Measurements from ENCODE around the gene S100A4.
"Not testable (repeated sequence)": the region's sequence is repeated elsewhere in the genome, so short reads cannot be mapped to it uniquely, and the experiment has no call there.

Gene S100A4

GRCh38 chr1:153532181-153532580 is 13.4 kb downstream of the S100A4 start:
- DNase-seq = peak; percentile 22

- DNase-seq = no peak
These were observed 14.0 kb downstream of the S100A4 start for GRCh38 chr1:153531638-153532037.

GRCh38 chr1:153527683-153528040 is 17.9 kb downstream of the S100A4 start:
- no peak for DNase-seq

- DNase-seq = no peak
These were observed 18.5 kb downstream of the S100A4 start for GRCh38 chr1:153527023-153527682.

DNA sequence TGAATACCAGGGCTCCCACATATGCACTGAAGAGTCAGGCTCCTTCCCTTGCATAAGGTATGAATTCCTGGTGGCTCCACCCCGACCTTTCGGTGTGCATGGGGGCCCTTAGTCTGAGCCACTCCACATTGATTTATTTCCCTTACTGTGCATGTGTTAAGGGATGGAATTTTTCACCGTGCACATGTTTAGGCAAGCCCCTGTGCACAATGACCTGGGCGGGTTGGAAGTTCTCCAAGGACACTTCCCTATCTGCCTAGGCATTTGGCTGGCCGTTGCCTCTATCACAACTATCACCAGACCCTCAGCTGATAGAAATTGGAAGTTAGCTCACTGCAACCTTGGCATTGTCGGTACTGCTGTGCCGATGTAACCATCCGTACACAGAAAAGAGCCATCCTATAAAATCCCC is 19.5 kb downstream of the S100A4 start:
- no peak for DNase-seq

- no peak for DNase-seq
These were observed 20.4 kb downstream of the S100A4 start for GRCh38 chr1:153525088-153525728.

- DNase-seq = not testable (repeated sequence)
These were observed 23.1 kb downstream of the S100A4 start for GRCh38 chr1:153522353-153523048.

DNA sequence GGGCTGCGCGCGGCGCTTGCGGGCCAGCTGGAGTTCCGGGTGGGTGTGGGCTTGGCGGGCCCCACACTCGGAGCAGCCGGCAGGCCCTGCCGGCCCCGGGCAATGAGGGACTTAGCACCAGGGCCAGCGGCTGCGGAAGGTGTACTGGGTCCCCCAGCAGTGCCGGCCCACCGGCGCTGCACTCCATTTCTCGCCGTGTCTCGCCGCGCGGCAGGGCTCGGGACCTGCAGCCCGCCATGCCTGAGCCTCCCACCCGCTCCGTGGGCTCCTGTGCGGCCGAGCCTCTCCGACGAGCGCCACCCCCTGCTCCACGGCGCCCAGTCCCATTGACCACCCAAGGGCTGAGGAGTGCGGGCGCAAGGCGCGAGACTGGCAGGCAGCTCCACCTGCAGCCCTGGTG is 23.8 kb downstream of the S100A4 start:
- DNase-seq = not testable (repeated sequence)

DNA sequence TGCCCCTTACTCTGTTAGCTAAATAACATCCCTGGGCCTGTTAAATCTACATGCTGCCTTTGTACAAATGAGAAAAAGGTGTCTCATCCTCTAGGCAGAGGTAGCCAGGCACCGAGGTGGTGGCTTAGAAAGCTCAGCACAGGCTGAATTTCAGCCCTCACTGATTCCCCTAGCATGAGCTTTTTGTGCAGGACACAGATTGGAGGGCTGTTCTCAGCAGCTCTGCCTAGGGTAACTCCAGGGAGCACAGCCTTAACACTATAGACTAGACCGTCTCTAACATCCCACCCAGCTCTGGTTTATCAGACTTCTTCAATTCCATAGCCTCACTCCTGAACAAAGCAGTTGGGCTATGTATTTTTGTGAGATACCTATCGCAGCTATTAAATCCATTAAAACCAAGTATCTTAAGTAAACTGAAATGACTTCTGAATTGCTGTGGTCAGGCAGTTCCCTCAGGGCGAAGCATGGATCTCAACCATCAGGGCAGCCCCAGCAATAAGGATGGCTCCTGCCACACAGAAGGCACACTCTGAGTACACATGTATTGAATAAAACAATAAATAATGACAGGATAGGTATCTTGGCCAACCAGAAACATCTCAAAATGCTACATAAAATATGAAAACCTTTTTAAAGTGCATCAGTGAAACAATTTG is 24.7 kb downstream of the S100A4 start:
- no peak for DNase-seq

DNA sequence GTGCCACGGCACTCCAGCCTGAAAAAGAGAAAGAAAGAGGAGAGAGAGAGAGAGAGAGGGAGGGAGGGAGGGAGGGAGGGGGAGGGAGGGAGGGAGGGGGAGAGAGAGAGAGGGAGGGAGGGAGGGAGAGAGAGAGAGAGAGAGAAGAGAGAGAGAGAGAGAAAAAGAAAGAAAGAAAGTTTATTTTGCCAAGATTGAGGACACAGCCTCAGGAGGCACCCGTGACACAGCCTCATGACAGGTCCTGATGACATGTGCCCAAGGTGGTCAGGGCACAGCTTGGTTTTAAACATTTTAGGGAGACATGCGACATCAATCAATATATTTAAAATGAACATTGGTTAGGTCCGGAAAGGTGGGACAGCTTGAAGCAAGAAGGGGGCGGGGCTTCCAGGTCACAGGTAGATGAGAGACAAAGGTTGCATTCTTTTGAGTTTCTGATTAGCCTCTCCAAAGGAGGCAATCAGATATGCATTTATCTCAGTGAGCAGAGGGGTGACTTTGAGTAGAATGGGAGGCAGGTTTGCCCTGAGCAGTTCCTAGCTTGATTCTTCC is 25.4 kb downstream of the S100A4 start:
- not testable (repeated sequence) for DNase-seq

- DNase-seq = no peak
These were observed 26.4 kb downstream of the S100A4 start for GRCh38 chr1:153519242-153519641.

DNA sequence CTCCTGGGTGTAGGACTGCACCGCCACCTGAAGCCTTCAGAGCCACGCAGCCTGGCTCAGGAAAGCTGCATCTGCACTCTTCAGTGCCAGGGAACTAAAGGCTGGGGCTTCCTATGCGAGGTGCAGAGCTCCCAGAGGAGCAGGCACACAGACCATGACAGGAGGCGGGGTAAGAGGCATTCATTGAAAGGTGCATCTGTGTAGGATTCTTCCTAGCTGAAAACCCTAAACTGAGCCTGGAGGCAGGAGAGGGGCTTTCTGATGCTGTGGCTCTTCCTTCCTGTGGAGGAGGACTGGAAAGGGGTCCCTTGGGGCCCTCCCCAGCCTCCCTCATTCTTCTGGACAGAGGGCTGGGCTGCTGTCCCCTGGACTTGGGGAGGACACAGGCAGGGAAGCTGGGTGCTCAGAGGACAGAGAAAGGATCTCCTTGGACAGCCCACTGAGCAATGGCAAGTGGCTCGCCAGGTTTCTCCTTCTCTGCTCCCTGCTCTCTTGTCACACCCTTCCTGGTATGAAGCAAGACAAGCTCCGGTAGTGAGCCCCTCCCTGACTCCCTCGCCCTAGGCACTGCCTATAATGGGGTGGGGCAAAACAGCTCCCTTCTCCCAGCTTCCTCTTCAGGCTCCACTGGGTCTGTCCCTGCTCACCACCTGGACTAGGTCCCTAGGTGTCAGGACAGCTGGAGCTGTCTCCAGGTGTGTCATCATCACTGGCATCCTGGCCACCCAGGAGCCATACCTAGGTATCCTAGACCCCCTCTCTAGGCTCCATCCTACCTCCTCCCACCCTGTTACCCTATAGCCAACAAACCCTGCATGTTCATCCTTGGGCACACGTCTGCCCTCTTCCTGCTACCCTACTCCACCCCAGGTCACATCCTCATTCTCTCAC is 29.9 kb downstream of the S100A4 start:
- DNase-seq = no peak

DNA sequence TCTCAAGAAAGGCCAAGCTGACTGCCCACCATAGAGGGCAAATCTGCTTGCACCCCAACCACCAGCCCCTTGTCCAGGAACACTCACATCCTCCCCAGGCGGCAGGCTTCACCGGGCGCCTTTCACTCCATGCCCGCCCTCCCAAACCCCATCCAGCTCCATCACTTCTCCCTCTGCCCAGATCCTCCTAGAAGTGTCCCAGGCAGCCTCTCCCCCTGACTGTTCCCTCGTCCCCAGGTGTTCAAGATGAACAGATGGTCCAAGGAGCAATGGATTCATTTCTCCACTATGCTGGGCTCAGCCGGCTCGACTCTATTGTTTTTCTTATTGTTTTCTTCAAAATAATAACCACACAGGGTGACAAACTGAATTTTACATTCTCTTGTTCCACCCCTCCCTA is 31.9 kb downstream of the S100A4 start:
- DNase-seq = no peak

GRCh38 chr1:153513023-153513422 is 32.6 kb downstream of the S100A4 start:
- no peak for DNase-seq

DNA sequence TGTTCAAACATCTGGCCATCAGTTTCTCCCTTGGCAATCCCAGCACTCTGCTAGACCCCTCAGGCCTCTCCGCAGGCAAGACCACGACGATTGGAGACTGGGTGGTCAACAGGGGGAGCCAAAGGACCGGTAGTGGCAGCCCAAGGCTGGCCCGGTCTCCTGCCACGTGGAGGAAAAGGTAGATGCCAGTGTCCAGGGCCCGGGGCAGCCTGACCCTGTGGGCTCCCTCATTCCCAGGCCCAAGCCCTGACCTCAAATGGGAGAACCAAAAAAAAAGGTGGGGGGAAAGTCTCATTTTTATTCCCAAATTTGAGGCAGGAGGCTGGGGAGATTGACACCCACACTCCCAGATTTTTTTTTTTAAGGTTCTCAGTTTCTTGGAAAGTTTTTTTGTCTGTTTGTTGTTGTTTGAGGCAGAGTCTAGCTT is 34.6 kb downstream of the S100A4 start:
- DNase-seq = peak; percentile 80

DNA sequence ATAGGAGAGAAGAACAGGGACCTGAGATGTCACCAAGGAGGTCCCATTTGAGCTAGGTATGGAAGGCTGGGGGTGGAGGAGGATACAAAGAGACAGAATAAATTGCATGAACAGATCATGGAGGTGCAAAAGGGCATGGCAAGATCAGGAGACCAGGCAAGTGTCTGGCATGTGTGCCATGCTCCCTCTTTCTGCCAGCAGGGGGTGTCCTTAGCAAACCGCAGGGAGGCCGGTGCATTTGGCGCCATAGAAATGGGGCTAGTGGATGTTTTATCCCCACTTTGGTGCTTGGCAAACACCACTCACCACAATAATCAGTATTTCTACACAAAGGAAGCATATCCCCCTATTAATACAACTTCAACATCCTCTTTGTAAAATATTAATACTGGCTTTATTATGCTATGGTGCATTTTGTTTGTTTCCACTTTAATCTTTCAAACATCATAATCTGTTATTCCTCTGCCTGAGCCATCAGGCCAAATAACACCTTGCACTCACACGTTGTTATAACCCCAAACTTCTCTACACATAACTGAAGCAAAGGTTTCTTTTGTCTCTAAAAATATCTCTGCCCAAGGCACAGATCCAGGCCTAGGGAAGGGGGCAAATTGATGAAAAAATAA is 35.8 kb downstream of the S100A4 start:
- DNase-seq = peak; percentile 69

GRCh38 chr1:153509036-153509435 is 36.6 kb downstream of the S100A4 start:
- no peak for DNase-seq

GRCh38 chr1:153507926-153508583 is 37.6 kb downstream of the S100A4 start:
- no peak for DNase-seq

- DNase-seq = no peak
These were observed 38.7 kb downstream of the S100A4 start for GRCh38 chr1:153506831-153507413.

- DNase-seq = no peak
These were observed 39.2 kb downstream of the S100A4 start for GRCh38 chr1:153506386-153506785.

- DNase-seq = no peak
These were observed 40.0 kb downstream of the S100A4 start for GRCh38 chr1:153505576-153505975.
